Measurements from ENCODE around the gene PKNOX2. TPM values are rescaled to one million over a fixed set of nuclear protein-coding genes. Genes with fewer than 3 reads are reported as not detected.

PKNOX2 gene
- total RNA-seq, 2 donors from 2014 or later, result 5.5 to 6.9 TPM

DNA sequence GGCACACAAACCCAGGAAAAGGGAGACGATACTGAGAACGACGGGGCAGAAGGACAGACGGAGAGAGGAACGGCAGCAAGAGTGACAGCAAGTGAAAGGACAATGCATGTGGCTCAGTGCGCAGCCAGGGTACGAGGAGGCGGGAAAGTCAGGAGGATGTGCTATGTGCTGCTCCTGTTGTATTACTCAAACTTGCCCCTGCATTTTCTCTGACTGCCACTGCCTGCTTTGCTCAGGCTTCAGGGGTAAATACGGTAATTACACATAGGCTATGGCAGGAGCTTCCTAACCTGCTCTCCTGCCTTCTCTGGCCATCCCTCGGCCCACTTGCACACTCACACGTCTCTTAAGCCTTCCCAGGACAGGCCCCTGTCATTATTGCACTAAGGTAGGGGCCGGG, 236.7 kb downstream of the PKNOX2 start:
- peak overlapping the region; percentile 71 to 73 for H3K27ac ChIP-seq
- no peak overlapping the region for H3K4me3 ChIP-seq
- peaks cover 0 to 26% of the 10 kb centered on the region in 2 donors for H3K4me1 ChIP-seq
- no peaks in the 10 kb centered on the region for H3K27me3 ChIP-seq
- no peak for TF ChIP-seq CTCF (IDR thresholded peaks at IDR 0.05)
- H3K36me3 ChIP-seq, result peaks cover 4% of the 10 kb centered on the region
- H3K9me3 ChIP-seq, result no peaks in the 10 kb centered on the region
- DNase-seq (ENCODE audit: low spot score), result no peak

DNA sequence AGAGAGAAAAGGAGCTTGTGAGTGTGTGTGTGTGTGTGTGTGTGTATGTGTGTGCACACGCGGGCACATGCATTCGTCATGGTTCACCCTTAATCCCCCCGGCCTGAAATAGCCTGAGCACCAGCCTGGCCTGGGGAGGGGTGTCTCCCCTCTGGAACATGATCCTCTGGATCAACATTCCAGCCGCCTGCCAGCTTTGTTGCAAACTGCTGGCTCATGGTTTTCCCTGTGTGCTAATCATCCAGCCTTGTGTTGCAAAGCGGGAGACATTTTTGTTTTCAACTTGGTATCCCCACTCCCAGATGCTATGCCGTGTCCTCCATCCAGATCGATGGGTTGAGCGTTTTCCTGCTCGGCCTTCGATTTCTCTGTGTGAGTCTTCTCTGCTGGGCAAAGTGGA, 237.2 kb downstream of the PKNOX2 start:
- Histone ChIP-seq H3K27me3 (no peaks in the 10 kb centered on the region), H3K9me3 (no peaks in the 10 kb centered on the region), H3K27ac (peak overlapping the region; percentile 71 to 73), H3K36me3 (peaks cover 4% of the 10 kb centered on the region), H3K4me1 (peaks cover 0 to 26% of the 10 kb centered on the region in 2 donors), H3K4me3 (no peak overlapping the region)
- TF ChIP-seq CTCF (IDR thresholded peaks at IDR 0.05), result no peak
- peak; percentile 73 for DNase-seq (ENCODE audit: low spot score)

- DNase-seq (ENCODE audit: low spot score), result no peak
- no peak for TF ChIP-seq CTCF (IDR thresholded peaks at IDR 0.05)
- no peaks in the 10 kb centered on the region for H3K27me3 ChIP-seq
- H3K4me1 ChIP-seq, result peaks cover 0 to 26% of the 10 kb centered on the region in 2 donors
- peak overlapping the region; percentile 34 to 45 for H3K27ac ChIP-seq
- H3K4me3 ChIP-seq, result no peak overlapping the region
- no peaks in the 10 kb centered on the region for H3K9me3 ChIP-seq
- peaks cover 4% of the 10 kb centered on the region for H3K36me3 ChIP-seq
Observed at GRCh38 chr11:125402435-125402834, 237.9 kb downstream of the PKNOX2 start.

- no peak overlapping the region for H3K4me3 ChIP-seq
- DNase-seq (ENCODE audit: low spot score), result no peak
- peak overlapping the region in 1 of 2 donors; percentile 35 for H3K27ac ChIP-seq
- H3K36me3 ChIP-seq, result no peaks in the 10 kb centered on the region
- H3K4me1 ChIP-seq, result peaks cover 0 to 38% of the 10 kb centered on the region in 2 donors
- TF ChIP-seq CTCF (IDR thresholded peaks at IDR 0.05), result no peak
- H3K9me3 ChIP-seq, result no peaks in the 10 kb centered on the region
- H3K27me3 ChIP-seq, result no peaks in the 10 kb centered on the region
Observed at GRCh38 chr11:125404157-125404810, 239.7 kb downstream of the PKNOX2 start.

GRCh38 chr11:125404811-125405790, 240.6 kb downstream of the PKNOX2 start:
- no peaks in the 10 kb centered on the region for H3K27me3 ChIP-seq
- H3K4me3 ChIP-seq, result no peak overlapping the region
- H3K4me1 ChIP-seq, result peaks cover 0 to 38% of the 10 kb centered on the region in 2 donors
- H3K27ac ChIP-seq, result peak overlapping the region in 1 of 2 donors; percentile 35
- no peaks in the 10 kb centered on the region for H3K9me3 ChIP-seq
- TF ChIP-seq CTCF (IDR thresholded peaks at IDR 0.05), result peak; percentile 97 to 100
- no peaks in the 10 kb centered on the region for H3K36me3 ChIP-seq
- no peak for DNase-seq (ENCODE audit: low spot score)

Measured in right atrium auricular region (tissue), 2 donors.